Femur (tissue), 1 donor: Measurements from ENCODE around the gene BCR.

Source experiments
- DNase-seq: peaks from one replicate; pipeline ENCODE4 v3.0.0-alpha.2; 2017

Gene BCR

GRCh38 chr22:23152238-23153114 is 27.8 kb upstream of the BCR start:
- DNase-seq = no peak

GRCh38 chr22:23153994-23154393 is 26.3 kb upstream of the BCR start:
- DNase-seq = no peak

- no peak for DNase-seq
Observed at GRCh38 chr22:23154461-23154860, 25.8 kb upstream of the BCR start.

GRCh38 chr22:23155143-23155542 is 25.2 kb upstream of the BCR start:
- no peak for DNase-seq

GRCh38 chr22:23155831-23156230 is 24.5 kb upstream of the BCR start:
- DNase-seq = no peak

GRCh38 chr22:23156286-23156685 is 24.0 kb upstream of the BCR start:
- DNase-seq = no peak

- no peak for DNase-seq
Observed at GRCh38 chr22:23157560-23158515, 22.5 kb upstream of the BCR start.

- no peak for DNase-seq
Observed at GRCh38 chr22:23158516-23159290, 21.6 kb upstream of the BCR start.

- no peak for DNase-seq
Observed at GRCh38 chr22:23159291-23159630, 21.0 kb upstream of the BCR start.

- no peak for DNase-seq
Observed at GRCh38 chr22:23161029-23161428, 19.3 kb upstream of the BCR start.

GRCh38 chr22:23161574-23161973 is 18.7 kb upstream of the BCR start:
- no peak for DNase-seq

- DNase-seq = no peak
Observed at GRCh38 chr22:23163665-23164064, 16.6 kb upstream of the BCR start.

GRCh38 chr22:23164091-23164490 is 16.2 kb upstream of the BCR start:
- DNase-seq = no peak

GRCh38 chr22:23166042-23166831 is 14.1 kb upstream of the BCR start:
- no peak for DNase-seq

GRCh38 chr22:23166841-23167616 is 13.3 kb upstream of the BCR start:
- no peak for DNase-seq

- no peak for DNase-seq
Observed at GRCh38 chr22:23168391-23169042, 11.8 kb upstream of the BCR start.

- DNase-seq = no peak
Observed at GRCh38 chr22:23169043-23169406, 11.3 kb upstream of the BCR start.

- no peak for DNase-seq
Observed at GRCh38 chr22:23175817-23176644, 4.3 kb upstream of the BCR start.

GRCh38 chr22:23176645-23177027 is 3.7 kb upstream of the BCR start:
- no peak for DNase-seq

GRCh38 chr22:23177197-23177596 is 3.1 kb upstream of the BCR start:
- DNase-seq = no peak
